Neural progenitor cell (in vitro differentiated cells): ENCODE results near the gene MVK.

ENCODE experiments used
- EZH2 ChIP-seq: fragments of 200-600 bp; sonication (generic); IDR thresholded peaks from 2 replicates; pipeline ENCODE4 v1.6.1; 2017; ENCODE audit warnings: antibody characterized with exemption, mild to moderate bottlenecking, moderate library complexity
- EZH2phosphoT487 ChIP-seq: fragments of 200-600 bp; sonication (generic); IDR thresholded peaks from 2 replicates; pipeline ENCODE4 v1.6.1; 2017; ENCODE audit warnings: antibody characterized with exemption
- TF ChIP-seq, protein P1 (sequence below): fragments of 200-600 bp; sonication (generic); IDR thresholded peaks from 2 replicates; pipeline ENCODE4 v1.5.1; 2017; ENCODE audit warnings: antibody characterized with exemption, mild to moderate bottlenecking

DNA sequence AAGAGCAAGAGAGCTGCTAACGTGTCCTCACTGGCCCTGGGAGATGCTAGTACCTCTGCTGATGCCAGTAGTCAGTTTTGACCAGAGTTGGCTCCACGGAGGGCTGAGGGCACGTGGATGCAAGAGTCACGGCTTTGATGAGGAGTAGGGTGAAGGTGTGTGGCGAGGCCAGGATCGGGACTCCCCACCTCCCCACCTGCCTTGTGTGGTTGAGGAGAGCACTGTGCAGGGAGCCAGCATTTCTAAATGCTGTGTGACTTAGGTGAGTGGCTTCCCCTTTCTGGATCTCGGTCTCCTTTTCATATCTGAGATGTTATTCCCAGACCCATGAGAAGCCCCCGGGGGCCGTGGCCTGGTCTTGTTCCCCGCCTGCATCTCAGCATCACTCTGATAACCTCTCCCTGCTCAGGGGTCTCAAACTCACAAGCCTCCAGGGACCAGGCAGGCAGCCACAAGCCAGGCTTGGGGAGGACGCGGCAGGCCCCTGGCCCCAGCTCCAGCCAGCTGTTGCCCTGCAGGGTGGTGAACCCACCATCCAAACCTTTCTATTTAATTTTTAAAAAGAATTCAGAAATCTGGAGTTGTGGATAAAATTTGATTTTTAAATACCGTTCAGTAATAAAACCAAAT lies 32.1 kb downstream of the MVK start:
- TF ChIP-seq EZH2 (no peak), EZH2phosphoT487 (no peak)
- TF ChIP-seq, protein P1, sequence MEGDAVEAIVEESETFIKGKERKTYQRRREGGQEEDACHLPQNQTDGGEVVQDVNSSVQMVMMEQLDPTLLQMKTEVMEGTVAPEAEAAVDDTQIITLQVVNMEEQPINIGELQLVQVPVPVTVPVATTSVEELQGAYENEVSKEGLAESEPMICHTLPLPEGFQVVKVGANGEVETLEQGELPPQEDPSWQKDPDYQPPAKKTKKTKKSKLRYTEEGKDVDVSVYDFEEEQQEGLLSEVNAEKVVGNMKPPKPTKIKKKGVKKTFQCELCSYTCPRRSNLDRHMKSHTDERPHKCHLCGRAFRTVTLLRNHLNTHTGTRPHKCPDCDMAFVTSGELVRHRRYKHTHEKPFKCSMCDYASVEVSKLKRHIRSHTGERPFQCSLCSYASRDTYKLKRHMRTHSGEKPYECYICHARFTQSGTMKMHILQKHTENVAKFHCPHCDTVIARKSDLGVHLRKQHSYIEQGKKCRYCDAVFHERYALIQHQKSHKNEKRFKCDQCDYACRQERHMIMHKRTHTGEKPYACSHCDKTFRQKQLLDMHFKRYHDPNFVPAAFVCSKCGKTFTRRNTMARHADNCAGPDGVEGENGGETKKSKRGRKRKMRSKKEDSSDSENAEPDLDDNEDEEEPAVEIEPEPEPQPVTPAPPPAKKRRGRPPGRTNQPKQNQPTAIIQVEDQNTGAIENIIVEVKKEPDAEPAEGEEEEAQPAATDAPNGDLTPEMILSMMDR = no peak
